Astrocyte of the cerebellum (primary cell): Measurements from ENCODE around the gene NHS.

ENCODE experiments used
- DNase-seq: peaks from one replicate; pipeline ENCODE4 v3.0.0-alpha.2; 2011; ENCODE audit warnings: low read depth
- H3K4me3 ChIP-seq: 2 replicates; pipeline ENCODE4 v1.5.1; 2011; ENCODE audit warnings: mild to moderate bottlenecking, low read depth, low read length, moderate library complexity
- in situ Hi-C: cut with HindIII; loops from 2 replicates; pipeline ENCODE4 v1.10.0; 2017; ENCODE audit warnings: low sequenced_read_pairs
- TF ChIP-seq, protein P1 (sequence below): IDR thresholded peaks from 2 replicates; pipeline ENCODE4 v1.5.1; 2012; ENCODE audit warnings: low read length, low read depth, moderate library complexity, mild to moderate bottlenecking; ENCODE audit errors: missing control alignments

NHS gene

DNA sequence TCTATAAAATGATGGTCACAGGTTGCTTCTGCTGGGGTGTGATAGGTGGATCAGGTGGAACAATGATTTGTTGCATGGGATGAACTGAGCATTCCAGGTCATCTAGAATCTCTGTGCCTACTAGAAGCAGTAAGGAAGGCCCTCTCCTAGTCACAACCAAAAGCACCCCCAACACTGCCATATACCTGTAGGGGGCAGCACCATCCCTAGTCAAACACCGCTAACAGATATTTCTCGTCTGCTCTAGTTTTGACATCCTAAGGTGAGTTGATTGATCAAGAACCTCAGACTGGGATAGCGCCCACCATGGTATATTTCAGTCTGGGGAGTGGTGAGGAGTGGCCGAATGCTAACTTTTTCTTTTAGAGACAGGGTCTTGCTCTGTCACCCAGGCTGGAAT lies 160.2 kb downstream of the NHS start:
- no peak for DNase-seq
- no peak overlapping the region for H3K4me3 ChIP-seq
- in situ Hi-C loops: no loop called here
- TF ChIP-seq, protein P1, sequence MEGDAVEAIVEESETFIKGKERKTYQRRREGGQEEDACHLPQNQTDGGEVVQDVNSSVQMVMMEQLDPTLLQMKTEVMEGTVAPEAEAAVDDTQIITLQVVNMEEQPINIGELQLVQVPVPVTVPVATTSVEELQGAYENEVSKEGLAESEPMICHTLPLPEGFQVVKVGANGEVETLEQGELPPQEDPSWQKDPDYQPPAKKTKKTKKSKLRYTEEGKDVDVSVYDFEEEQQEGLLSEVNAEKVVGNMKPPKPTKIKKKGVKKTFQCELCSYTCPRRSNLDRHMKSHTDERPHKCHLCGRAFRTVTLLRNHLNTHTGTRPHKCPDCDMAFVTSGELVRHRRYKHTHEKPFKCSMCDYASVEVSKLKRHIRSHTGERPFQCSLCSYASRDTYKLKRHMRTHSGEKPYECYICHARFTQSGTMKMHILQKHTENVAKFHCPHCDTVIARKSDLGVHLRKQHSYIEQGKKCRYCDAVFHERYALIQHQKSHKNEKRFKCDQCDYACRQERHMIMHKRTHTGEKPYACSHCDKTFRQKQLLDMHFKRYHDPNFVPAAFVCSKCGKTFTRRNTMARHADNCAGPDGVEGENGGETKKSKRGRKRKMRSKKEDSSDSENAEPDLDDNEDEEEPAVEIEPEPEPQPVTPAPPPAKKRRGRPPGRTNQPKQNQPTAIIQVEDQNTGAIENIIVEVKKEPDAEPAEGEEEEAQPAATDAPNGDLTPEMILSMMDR: peak; percentile 30

DNA sequence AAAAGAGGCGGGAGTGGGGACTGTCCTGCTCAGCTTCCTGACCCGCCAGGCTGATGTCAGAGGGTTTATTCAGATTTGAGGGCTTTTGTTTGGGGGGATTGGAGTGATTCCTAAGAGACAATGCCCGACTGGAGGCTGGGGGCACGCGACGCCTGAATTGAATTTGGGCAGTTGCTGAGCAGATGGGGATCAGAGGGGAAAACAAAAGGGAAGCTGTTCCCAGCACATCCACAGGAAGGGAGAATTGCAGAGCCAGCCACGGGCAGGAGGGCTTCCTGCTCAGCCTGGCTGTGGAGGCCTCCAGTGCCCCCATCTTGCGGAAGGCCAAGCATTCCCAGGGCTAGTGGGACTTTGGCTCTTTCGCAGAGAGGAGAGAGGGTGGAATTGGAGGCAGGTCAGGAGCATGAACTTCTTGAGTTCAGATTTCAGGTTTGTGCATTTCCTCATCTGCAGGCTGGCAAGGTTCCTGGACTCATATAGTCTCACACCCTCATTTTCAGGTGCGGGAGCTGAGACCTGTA lies 162.8 kb downstream of the NHS start:
- TF ChIP-seq, protein P1: no peak
- DNase-seq: no peak

DNA sequence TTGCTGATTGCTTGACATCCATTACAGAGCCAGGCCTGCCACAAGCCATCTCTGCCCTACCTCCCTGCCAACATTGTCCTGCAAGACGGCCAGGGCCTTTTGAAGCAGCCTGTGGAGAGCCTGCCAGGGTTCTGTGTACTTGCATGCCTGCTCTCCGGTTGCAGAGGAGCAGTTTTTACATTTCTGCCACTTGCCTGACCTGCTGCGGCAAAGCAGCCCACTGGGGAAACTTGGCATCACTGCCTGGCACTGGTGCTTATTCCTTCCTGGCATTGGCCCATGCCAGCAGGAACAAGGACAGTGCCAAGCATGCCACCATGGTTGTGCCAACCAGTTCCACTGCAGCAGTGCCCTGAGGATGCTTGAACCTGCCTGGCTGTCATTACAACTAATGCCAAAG lies 167.1 kb downstream of the NHS start:
- no peak overlapping the region for H3K4me3 ChIP-seq
- in situ Hi-C loops: no loop called here
- TF ChIP-seq, protein P1: no peak
- DNase-seq: no peak

More for the DNA sequence above, 162.8 kb downstream of the NHS start:
- in situ Hi-C loops: no loop called here
- no peak overlapping the region for H3K4me3 ChIP-seq

DNA sequence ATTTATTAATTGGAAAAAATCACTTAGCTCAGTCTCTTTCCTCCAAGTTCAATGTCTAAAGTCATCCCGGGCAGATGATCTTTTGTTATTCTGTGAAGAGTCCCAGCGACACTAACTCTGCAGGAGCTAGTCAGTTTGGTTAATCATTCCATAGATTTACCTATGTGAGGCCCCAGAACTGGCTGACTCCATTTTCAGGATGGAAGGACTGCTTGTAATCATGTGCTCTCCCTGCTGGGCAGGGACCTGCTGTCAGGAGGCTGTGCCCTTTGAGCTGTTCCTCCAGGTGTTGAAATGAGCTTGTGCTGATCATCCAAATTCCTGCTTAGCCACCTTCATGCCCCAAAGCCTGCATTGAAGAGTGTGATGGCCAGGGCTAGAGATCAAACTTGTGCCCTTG lies 169.8 kb downstream of the NHS start:
- no peak for DNase-seq
- in situ Hi-C loops: no loop called here
- no peak overlapping the region for H3K4me3 ChIP-seq
- TF ChIP-seq, protein P1: no peak

DNA sequence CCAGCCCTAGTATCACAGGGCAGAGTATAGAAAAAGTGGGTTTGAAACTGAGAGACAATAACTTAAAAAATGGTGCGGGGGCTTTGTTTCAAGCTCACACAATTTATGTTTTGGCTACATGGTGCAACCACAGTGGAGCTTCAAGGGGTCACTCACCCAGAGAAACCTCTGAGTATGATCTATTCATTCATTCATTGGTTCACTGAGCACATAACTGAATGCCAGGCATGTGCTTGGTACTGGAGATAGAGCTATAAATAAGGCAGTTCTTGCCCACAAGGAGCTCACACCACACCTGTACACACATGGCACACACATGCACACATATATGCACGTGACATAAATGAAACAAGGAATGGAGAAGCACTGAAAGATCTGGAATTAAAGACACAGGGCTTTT lies 171.4 kb downstream of the NHS start:
- in situ Hi-C loops: no loop called here
- no peak overlapping the region for H3K4me3 ChIP-seq

DNA sequence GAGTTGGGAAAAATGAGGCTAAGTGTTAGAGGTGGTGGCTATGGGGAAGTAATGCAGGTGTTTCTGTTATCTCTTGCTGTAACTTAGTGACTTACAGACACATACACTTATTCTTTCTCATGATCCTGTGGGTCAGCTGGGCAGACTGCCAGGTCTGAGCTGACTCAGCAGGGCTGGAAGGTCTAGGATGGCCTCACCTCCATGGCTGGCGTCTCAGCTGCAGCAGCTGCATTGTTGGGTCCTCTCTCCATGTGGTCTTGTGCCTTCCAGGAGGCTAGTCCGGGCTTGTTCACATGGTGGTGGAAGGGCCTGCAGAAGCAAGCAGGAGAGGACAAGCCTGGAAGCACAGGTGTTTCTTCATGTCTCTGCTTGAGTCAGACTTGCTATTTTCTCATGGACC lies 172.7 kb downstream of the NHS start:
- peak; percentile 50 for DNase-seq
- no peak overlapping the region for H3K4me3 ChIP-seq
- TF ChIP-seq, protein P1: no peak
- in situ Hi-C loops: no loop called here

More for the DNA sequence above, 171.4 kb downstream of the NHS start:
- TF ChIP-seq, protein P1: no peak
- DNase-seq: no peak
